Hypothalamus (tissue), 51 donors: Measurements from ENCODE around the gene USP40.

Experiments used
- DNase-seq, 51 donors: peaks; one replicate each; lab custom pipeline; 2025; lab: John Stamatoyannopoulos, UW

USP40 gene

DNA sequence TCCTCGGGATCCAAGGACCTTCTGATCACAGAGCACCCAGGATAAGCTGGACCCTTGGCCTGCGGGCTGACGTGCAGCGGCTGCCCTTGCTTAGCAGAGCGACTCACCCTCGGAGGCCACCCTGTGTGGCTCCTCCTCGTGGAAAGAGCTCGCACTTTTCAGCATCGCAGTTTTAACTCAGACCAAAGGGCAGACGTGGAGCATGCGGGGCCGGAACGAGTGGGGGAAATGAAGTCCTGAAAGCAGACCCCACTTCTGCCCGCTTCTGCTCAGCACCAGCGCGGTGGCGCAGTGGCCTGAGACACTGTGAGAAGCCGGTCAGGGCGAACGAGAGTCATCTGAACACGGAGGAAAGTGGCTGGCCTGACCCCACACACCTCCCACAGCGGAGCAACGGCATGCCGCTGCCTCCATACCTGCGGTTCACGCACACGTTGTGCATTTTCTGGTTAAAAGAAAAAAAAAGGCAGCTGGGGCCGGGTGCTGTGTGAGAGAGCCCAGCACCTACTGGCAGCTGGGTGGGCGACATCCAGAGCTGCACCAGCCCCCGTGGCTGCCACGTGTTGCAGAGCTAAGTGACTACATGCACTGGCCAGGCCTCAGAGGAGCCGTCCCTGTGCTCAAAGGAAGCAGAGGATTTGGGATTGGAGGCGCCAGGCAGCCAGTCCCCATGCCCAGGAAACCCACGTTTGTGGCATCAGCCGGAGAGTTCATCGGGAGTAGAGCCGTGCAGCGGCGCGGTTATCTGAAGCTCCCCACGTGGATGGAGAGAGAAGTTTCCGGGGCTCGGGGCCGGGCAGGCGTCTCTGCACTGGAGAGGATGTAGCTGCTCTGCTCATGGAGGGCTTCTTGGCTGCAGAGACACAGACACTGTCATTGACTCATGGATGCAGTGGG is 89.7 kb downstream of the USP40 start:
- DNase-seq, result no peak

DNA sequence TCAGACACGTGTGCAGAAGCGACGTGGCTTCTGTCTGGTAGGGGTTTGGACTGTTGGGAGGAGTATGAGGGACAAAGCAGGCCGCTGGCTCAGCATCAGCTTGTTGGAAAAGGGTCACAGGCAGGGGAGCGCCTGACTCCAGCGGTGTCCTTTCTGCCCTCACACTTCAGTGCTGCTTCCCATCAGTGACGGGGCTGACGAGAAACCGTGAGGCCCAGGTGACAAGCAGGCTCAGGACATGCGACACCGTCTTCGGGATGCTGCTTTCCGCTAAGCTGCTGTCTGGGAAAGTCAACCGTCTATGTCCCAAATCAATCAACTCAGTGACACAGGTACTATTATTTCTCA is 90.5 kb downstream of the USP40 start:
- no peak for DNase-seq

DNA sequence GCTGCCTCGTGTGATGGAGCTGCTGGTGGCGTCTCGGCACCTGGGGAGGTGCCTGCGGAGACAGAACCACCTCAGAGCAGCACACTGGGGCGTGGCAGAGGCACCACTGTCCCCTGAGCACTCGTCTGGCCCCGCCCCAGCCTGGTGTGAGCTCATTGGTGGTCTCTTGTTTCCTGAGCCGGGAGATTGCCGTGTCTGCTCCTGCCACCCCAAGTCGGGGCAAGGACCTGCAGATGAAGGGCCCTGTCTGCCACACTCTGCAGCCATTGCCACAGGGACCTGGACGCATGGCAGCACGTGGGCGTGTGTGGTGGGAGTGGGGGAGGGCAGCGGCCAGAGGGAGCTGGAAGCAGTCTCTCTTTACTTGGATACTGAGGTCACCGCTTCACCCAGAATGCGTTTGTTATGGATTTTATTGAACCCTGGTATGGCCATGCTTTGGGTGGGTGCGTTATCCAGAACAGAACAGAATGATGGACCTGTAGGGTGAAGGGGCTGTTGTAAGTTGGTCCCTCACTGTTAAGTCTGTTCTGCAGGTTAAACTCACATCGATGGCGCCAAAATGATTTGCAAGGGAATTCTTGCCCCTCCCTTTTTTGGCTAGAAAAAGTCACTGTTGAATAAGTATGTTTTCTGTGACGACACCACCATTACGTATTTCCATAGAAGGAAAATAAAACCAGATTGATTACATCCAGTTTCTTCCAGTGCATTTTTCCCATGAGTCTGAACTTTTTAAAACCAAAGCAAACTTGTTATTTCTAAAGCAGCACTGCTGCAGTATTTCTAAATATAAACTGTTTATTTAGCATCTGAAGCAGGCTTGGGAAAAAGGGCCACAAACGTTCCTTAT is 92.0 kb downstream of the USP40 start:
- DNase-seq, result no peak

DNA sequence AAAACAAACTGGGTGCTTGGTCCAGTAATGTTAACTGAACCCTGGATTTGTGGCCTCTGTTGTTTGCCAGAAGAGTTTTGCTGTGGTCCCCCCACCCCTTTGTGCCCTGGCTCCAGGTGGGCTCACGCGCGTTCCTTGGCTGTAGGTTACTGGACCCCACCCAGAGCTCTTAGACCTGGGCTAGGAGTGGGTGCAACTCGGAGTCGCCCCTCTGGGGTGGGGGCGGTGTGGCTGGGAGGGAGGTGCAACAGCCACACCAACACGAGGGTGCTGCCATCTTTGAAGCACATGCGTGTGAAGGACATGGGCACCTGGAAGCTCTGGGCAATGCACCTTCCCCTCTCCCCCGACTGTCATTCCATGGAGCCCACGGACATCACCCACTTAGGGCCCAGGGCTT is 92.7 kb downstream of the USP40 start:
- DNase-seq, result no peak

DNA sequence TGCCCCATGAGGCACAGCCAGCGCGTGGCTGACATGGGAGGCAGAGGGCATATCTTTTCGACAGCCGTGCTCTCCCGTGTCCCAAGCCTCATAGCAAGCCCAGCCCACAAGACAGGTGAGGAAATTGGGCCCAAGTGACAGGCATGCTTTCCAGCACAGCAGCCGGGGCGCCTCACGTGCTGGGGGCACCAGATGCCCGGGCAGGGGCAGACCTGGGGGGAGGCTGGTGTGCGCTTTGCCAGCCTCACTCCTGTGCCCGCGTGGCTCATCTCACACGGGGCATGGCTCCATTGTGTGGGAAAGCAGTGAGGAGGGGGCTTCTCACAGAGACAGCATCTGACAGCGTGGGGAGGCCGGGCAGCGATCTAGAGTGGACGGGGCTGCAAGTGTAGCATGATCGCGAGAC is 93.2 kb downstream of the USP40 start:
- DNase-seq, result no peak

DNA sequence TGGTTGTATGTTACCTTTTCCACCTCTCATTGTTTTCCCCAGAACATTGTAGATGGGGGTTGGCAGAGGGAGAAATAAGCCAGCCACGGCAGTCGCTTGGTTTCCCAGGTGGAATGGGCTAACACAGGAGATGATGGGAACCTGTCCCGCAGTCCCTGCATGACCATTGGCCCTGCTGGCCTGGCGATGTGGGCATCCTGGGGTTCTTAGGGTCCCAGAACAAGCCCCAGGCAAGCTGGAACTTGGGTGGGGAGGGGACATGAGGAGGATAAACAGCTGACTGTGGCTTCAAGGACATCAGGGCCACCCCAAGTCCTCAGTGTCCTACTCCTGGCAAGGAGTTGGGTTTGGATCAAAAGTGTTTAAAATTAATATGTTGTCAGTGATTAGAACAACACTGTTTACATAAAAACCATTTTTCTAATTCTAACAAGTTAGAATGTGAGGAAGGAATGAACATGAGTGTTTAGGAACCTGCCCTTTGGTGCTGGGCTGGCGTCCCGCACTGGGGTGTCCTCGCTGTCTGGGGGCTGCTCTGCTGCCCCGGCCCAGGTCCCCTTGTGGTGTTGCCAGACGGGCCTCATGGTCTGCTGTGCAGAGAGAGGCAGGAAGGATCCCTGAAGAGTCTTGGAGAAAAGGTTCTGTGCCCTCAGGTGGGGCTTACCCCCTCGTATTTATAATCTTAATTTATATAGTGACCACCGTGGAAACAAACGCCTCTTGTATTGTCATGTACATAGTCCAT is 95.1 kb downstream of the USP40 start:
- no peak for DNase-seq

DNA sequence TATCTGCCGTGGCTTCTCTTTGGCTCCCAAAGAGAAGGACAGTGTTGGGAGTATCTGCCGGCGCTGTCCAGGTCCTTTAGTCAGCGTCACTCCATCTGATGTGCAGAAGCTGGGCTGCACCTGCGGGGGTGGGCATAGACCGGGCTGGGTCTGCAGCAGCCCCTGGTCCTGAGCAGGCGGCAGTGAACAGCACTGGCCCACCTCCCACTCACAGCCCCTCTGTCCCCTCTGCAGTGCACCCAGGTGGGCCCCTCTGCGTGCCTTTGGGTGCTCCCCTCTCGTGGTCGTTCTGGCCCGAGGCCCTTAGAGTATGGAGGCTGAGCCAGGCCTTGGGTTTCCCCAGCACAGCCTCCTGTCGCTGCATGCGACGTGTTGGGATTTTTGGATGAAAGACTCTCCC is 95.7 kb downstream of the USP40 start:
- DNase-seq, result no peak

DNA sequence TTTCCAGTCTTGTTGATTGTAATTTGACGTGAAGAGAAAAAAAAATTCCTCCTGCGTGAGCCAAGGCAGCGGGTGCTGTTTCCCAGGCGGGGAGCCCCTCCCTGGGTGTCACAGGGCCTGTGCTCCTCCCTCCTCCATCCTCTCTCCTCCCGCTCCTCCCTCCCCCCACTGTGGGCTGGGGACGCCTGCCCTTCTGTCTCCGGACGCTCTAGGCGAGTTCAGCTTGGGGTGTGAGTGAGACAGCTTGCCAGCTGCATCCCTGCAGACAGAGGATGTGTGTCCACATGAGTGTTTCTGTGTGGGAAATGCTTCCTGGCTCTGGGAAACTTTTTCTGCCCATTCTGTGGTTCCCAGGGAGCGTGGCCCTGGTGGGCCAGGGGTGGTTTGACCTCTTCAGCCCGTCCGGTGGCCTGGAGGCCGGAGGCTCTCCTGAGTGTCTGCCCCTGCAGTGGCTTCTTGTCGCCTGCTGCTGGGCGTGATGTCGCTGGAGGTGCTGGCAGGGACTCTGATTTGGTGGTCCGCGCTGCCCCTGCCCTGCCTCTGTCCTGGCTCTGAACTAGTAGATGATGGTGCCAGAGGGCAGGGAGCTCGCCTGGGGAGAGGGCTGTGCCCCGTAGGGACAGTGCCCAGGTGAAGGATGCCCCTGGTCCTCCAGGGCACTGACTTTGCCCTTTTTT is 96.4 kb downstream of the USP40 start:
- peak in 41 of 51 donors; percentile 50 to 92 (median 74) for DNase-seq

DNA sequence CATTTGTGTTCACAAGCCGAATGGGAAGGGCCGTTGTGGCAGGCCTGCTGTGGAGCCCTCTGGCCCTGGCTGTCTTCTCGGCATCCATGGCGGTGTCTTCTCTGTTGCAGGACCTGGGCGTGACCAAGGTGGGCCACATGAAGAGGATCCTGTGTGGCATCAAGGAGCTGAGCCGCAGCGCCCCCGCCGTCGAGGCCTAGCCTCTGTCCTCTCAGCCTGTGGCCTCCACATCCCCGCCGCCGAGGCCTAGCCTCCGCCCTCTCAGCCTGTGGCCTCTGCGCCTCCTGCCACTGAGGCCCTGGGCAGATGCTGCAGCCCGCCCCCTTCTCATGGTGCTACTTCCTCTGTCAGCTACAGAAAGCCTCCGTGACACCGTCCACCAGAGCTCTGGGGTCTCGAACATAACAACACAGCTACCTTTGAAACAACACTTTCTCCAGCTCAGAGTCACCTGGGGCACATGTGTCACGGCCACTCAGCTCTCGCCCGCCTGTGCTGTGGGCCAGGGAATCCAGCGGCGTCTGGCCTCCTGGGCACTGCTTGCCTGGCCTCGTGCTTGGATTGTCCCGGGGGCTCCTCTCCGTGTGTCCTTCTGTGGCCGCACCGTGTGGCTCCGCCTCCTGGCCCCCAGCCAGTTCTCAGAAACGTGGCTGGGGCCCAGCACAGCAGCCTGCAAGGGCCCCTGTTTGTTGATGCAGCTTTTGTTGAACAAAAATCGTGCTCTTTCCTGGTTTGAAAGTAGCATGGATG is 97.1 kb downstream of the USP40 start:
- DNase-seq, result peak in 36 of 51 donors; percentile 44 to 81 (median 65)

DNA sequence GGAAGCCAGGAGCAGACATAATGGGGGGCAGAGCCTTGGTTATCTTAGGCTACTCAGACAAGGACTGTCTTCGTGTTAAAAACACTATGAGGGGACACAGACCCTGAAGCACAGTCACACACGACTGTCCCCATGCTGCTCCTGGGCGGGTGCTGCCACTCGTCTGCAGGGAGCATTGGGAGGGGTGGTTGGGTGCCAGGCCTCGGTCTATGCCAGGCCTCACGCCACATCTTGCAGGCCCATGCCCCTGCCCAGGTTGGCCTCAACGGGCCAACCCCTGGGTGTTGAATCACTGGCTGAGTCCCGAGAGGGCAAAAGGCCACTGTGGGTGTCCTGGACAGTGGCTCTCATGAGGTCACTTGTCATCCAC is 97.9 kb downstream of the USP40 start:
- no peak for DNase-seq

DNA sequence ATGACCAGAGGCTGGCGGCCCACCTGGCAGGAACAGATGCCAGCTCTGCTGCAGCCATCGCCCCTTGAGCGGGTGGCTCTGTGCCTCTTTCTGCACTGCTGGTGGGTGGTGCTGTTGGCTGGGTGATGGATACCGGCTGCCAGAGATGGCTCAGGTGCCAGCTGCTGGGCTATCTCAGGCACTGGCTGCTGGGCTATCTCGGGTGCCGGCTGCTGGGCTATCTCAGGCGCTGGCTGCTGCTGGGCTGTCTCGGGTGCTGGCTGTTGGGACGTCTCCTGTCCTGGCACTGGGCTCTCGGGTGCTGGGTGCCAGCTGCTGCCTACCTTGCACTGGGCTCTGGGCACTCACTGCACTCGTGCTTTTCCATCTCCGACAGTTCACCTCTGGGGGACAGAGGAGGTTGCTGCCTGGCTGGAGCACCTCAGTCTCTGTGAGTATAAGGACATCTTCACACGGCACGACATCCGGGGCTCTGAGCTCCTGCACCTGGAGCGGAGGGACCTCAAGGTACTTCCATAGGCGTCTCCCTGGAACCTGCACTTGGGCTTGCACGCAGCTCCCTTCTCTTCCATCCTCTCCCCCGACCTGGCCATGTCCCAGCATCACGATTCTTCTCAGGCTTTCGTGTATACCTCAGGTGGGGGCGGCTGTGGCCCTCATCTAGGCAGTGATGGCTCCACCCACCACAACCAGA is 98.4 kb downstream of the USP40 start:
- no peak for DNase-seq

DNA sequence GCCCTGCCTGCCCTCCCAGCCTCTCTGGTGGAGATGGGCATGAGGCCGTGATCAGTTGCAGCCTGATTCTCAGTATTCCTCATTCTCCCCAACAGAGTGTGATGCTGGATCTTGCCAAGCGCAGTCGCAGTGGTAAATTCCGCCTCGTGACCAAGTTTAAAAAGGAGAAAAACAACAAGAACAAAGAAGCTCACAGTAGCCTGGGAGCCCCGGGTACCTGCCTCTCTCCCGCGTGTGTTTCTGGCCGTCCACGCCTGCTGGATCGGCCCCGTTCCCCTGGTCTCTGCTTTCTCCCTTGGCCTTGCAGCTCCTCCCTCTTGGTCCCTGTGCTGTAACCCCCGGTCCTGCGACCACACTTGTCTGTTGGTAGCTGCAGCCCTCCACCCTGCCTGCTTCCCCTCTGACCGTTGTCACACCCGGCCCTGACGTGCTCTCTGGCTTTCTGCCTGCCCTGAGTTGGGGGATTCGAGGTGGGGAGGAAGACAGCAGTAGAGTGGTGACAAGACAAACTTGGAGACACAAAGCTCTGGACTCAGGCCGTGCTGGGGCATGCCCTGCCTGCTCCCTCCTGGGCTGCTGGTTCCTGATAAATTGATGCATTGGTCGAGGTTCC is 99.5 kb downstream of the USP40 start:
- DNase-seq, result peak in 23 of 51 donors; percentile 13 to 62 (median 37)

DNA sequence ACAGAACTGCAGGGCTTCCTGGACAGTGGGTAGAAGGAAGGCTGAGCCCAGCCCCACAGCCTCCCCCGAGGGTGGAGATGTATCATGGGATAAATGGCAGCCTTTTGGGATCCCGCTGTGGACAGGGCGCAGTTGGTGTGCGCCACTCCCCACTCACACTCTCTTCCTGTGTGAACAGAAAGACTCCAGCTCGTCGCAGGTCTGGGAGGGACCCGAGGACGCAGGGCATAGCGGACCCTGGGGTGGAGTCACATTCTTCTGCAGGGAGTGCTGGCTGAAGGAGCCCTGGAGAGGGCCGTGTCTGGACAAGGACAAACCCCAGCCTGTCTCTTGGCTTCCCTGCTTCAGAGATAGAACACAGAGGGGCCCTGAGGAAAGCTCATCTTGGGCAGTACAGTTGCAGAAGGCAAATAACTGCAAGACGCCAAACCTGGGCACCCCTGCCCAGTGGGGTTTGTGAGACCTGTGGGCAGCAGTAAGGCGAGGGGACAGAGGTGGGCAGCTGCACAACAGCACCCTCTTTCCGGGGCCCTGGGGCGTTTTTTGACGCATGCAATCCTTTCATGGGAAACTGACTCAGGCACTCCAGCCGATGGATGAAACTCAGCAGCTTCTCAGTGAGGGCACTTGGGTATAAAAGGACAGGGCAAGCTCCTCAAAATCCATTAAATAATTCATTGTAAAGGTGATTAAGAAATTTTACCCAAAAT is 101.9 kb downstream of the USP40 start:
- DNase-seq, result no peak

DNA sequence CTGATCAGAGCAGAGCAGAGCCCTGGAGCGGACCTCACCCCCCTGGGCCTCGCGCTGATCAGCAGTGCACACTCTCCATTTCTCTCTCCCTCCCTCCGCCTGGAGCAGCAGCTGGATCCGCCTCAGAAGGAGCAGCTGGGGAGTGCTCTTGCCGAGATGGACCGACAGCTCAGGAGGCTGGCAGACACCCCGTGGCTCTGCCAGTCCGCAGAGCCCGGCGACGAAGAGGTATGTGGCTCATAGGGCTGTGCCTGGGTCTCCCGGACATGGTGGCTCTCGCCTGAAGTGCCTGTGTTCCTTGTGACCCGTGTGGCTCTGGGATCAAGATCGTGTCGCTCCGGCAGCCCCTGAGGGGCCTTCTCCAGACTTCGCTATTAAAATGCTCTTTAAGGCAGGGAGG is 102.5 kb downstream of the USP40 start:
- no peak for DNase-seq

DNA sequence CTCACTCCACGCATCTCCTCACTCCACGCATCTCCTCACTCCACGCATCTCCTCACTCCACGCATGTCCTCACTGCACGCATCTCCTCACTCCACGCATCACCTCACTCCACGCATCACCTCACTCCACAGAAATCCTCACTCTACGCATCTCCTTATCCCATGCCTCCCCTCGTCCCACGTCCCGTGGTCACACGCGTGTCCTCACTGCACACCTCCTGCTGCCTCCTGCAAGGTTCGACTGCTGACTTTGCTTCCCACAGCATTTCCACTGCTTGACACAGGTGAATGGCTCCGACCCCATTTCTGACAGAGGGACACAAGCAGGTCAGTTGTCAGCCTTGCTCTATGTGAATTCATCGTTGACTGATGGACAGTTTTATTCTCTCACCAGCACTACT is 103.0 kb downstream of the USP40 start:
- DNase-seq, result no peak

DNA sequence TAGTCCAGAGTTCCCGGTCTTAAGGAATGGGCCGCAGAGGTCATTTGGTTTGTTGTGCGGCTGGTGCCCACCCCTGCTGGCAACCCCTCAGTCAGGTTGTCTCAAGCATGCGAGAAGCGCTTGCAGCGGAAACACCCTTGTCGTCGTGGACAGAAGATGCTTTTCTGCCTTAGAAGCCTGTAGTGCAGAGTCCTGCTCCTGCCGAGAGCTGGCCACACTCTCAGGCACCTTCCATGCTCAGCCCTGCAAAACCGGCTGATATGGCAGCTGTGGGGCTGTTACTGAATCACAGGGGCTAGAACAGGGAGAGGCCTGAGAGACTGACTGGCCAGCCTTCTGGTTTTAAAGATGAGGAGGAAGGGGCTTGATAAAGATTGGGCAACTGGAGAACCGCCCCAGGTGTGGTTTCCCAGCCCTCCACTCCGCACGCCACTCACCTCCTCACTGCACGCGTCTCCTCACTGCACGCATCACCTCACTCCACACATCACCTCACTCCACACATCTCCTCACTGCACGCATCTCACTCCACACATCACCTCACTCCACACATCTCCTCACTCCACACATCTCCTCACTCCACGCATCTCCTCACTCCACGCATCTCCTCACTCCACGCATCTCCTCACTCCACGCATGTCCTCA is 103.6 kb downstream of the USP40 start:
- DNase-seq, result no peak

DNA sequence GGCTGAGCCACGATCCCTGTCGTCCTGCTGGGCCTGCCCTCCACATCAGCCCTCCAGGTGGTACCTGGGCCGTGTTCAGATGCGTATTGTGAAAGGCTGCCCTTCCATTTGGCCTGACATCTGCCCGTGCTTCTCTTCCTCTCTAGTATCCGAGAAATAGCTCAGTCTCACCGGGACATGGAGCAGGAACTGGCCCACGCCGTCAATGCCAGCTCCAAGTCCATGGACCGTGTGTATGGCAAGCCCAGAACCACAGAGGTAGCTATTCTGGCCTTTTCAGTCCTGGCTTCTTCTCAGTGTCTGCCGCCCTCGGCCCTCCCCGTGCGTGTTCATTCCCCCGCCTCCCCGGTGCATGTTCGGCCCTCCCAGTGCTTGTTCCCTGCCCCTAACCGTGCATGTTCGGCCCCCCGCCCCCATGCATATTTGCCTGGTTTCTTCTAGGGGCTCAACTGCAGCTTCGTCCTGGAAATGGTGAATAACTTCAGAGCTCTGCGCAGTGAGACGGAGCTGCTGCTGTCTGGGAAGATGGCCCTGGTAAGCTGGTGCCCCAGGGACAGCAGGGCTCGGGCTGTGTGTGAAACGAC is 104.3 kb downstream of the USP40 start:
- DNase-seq, result no peak
